T-cell (primary cell): ENCODE measurements around the gene FAR1. TPM values are rescaled to one million over a fixed set of nuclear protein-coding genes. Genes with fewer than 3 reads are reported as not detected.

Experiments used
- ATAC-seq, 4 experiments: fragments of 200-7000 bp in 3 of 4; fragments of 150-1000 bp in 1 of 4; cut with Tn5 transposase; replicated peaks in 1 of 4; 1 replicate in 3 of 4; 2 replicates in 1 of 4; pipeline ENCODE4 v1.10.0; 2021; ENCODE audit warnings: moderate library complexity in 3 of 4, mild to moderate bottlenecking in 2 of 4, moderate number of reproducible peaks in 1 of 4
- CTCF ChIA-PET, 2 donors: fragments of 300-600 bp; sonication (Branson Sonifier 250); formaldehyde crosslinking; loops; one replicate each; lab custom pipeline; 2022; ENCODE audit warnings: antibody characterized with exemption in 2 of 2; lab: Charles Lee
- POLR2A ChIA-PET, 2 donors: fragments of 300-600 bp; sonication (Branson Sonifier 250); formaldehyde crosslinking; loops; one replicate each; lab custom pipeline; 2022; ENCODE audit warnings: antibody characterized with exemption in 2 of 2; lab: Charles Lee
- DNase-seq, 35 experiments: peaks; one replicate each; pipeline versions ENCODE4 v3.0.0 to v3.0.0-alpha.2; 2013 to 2023
- H3K27ac ChIP-seq: one replicate; pipeline ENCODE4 v1.5.1; 2013; ENCODE audit warnings: low read length
- H3K27me3 ChIP-seq, 2 experiments: replicated peaks in 1 of 2; 1 replicate in 1 of 2; 2 replicates in 1 of 2; pipeline versions ENCODE4 v1.6.1 to v1.7.0; 2013; ENCODE audit warnings: low read length in 1 of 2, mixed read lengths in 1 of 2; ENCODE audit not compliant: control insufficient read depth in 2 of 2, insufficient read depth in 2 of 2; ENCODE audit errors: extremely low read depth in 1 of 2
- H3K36me3 ChIP-seq, 2 donors: 1 replicate in 1 of 2; 2 replicates in 1 of 2; pipeline versions ENCODE4 v1.6.1 to v1.7.0; 2013; ENCODE audit warnings: low read length in 1 of 2; ENCODE audit not compliant: control insufficient read depth in 2 of 2, insufficient read depth in 1 of 2; ENCODE audit errors: extremely low read depth in 1 of 2
- H3K4me1 ChIP-seq, 2 experiments: 1 replicate in 1 of 2; 2 replicates in 1 of 2; pipeline versions ENCODE4 v1.6.1 to v1.7.0; 2013; ENCODE audit warnings: low read length in 2 of 2, mixed read lengths in 1 of 2; ENCODE audit not compliant: insufficient read depth in 2 of 2, control insufficient read depth in 1 of 2; ENCODE audit errors: extremely low read depth in 1 of 2
- H3K4me3 ChIP-seq, 2 donors: 1 replicate in 1 of 2; 2 replicates in 1 of 2; pipeline versions ENCODE4 v1.5.1 to v1.7.0; 2013; ENCODE audit warnings: mild to moderate bottlenecking in 2 of 2, low read length in 1 of 2, moderate library complexity in 1 of 2; ENCODE audit not compliant: control insufficient read depth in 1 of 2; ENCODE audit errors: extremely low read depth in 1 of 2
- H3K9me3 ChIP-seq: 2 replicates; pipeline ENCODE4 v1.7.0; 2013
- H3K27ac Mint-ChIP-seq, 2 donors: one replicate each; pipeline ENCODE4 v1.8.0; 2020 to 2021; ENCODE audit warnings: mild to moderate bottlenecking in 2 of 2, mixed read lengths in 2 of 2
- H3K27me3 Mint-ChIP-seq, 2 donors: one replicate each; pipeline ENCODE4 v1.8.0; 2021 to 2022; ENCODE audit warnings: mixed read lengths in 2 of 2
- H3K36me3 Mint-ChIP-seq: one replicate; pipeline ENCODE4 v1.8.0; 2021; ENCODE audit warnings: mixed read lengths
- H3K4me1 Mint-ChIP-seq, 3 donors: one replicate each; pipeline ENCODE4 v1.8.0; 2020 to 2022; ENCODE audit warnings: mixed read lengths in 3 of 3, mild to moderate bottlenecking in 1 of 3
- H3K4me3 Mint-ChIP-seq, 3 donors: one replicate each; pipeline ENCODE4 v1.8.0; 2020 to 2022; ENCODE audit warnings: mild to moderate bottlenecking in 3 of 3, mixed read lengths in 3 of 3, moderate library complexity in 3 of 3
- H3K9me3 Mint-ChIP-seq, 3 donors: one replicate each; pipeline ENCODE4 v1.8.0; 2020 to 2022; ENCODE audit warnings: mixed read lengths in 3 of 3
- WGBS: methylation state at CpG from one replicate; pipeline ENCODE4 v1.1.5; 2013; ENCODE audit warnings: missing lambda C conversion rate; ENCODE audit not compliant: insufficient coverage; 5-methylcytosine and 5-hydroxymethylcytosine counted together
- total RNA-seq, 35 experiments: library from RNA in 6 of 35; stranded (reverse) in 6 of 35; fragments of 120-200 nt in 1 of 35; gene quantifications; one replicate each; pipeline versions ENCODE4 v1.2.1 to v1.2.4 and lab custom pipeline; 2013 to 2026

Gene FAR1
- total RNA-seq, 5 donors from 2014 or later (not counting 1 experiment from before 2014, with no cell fraction given), result 25.2 to 35.2 (median 29.6) TPM

DNA sequence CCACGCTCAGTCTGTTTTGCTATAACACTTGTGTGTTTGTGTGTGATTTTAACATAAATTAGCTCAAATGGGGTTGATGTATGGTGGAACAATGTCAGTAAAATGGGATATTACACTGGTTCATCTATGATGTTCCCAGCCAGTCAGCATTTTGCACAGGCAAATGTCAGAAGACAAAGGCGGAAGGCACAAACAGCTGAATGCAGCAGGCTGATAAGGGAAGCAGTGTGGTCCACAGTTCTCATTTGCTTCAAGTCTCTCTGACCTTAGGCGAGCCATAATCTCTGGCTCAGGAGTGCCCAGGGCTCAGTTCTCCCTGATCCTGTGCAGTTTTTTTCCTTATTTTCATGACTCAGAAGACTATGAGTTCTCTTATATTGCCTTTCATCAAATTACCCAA lies 102.7 kb downstream of the FAR1 start:
- Mint-ChIP-seq H3K9me3 (no peaks in the 10 kb centered on the region), H3K27ac (no peak overlapping the region), H3K36me3 (no peaks in the 10 kb centered on the region), H3K4me3 (no peak overlapping the region), H3K27me3 (peaks cover 3% of the 10 kb centered on the region in 2 donors), H3K4me1 (peaks cover 2 to 6% (median 5%) of the 10 kb centered on the region in 3 donors)
- no peaks in the 10 kb centered on the region for H3K9me3 ChIP-seq
- 79% methylated on average over 3 of the region's 3 CpGs for WGBS
- H3K4me1 ChIP-seq, result no peaks in the 10 kb centered on the region
- no peaks in the 10 kb centered on the region for H3K36me3 ChIP-seq
- H3K27ac ChIP-seq, result no peak overlapping the region
- ATAC-seq, result no peak
- no peak overlapping the region for H3K4me3 ChIP-seq
- ChIA-PET CTCF (interaction anchor here (1.3 to 8.4 kb wide), 5 partner anchors 377 to 482 kb away, joined by 4 to 77 read pairs (median 14); no protein-coding TSS in a partner anchor), POLR2A (no interaction called here)
- H3K27me3 ChIP-seq, result no peaks in the 10 kb centered on the region
- DNase-seq, result no peak

DNA sequence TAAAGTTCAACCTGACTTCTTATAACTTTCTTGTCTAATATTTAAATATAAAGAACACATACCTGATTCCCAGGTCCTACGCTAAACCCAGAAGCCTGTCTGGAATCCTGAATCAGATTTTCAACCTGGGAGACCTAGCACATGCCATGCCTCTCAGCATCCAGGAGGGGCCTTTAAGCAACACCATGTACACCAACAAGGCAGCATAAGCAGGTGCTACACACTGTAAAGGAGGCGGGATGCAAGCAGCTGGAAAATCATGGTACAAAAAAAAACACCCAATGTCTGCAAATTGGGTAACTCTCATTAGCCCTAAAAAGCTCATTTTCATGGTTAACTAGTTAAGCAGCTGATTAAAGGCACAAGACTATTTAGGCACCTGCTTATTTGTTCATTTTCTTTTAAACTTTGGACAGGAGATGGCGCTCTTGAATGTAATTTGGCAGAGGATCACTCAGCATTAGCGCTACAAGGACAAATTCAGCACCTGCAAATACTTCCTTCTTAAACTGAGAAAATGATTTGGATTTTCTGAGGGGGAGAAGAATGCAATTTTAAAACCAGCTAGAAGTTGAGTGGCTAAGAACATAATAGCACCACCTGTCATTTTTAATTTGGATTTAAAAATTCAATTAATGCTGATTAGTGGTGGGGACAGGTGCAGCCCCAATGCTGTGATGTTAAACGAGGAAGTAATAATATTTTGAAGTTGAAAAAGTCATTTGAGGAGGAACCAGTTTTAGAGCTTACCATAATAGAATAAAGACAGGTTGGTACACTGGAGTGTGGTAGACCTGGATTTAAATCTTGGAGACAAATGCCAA lies 104.0 kb downstream of the FAR1 start:
- ChIA-PET POLR2A (no interaction called here), CTCF (interaction anchor here (0.6 to 8.4 kb wide), 30 partner anchors 10 to 1136 kb away, joined by 3 to 77 read pairs (median 4); no protein-coding TSS in a partner anchor)
- H3K4me1 ChIP-seq, result no peaks in the 10 kb centered on the region
- Mint-ChIP-seq H3K9me3 (no peaks in the 10 kb centered on the region), H3K36me3 (no peaks in the 10 kb centered on the region), H3K27me3 (peaks cover 3% of the 10 kb centered on the region in 2 donors), H3K4me3 (no peak overlapping the region), H3K27ac (no peak overlapping the region), H3K4me1 (peaks cover 7 to 11% (median 10%) of the 10 kb centered on the region in 3 donors)
- peak; percentile 69 to 82 (median 72) for ATAC-seq
- 57% methylated on average over 3 of the region's 5 CpGs for WGBS
- DNase-seq, result peak in 21 of 35 experiments; percentile 1 to 87 (median 22)
- H3K27ac ChIP-seq, result no peak overlapping the region
- H3K9me3 ChIP-seq, result no peaks in the 10 kb centered on the region
- no peaks in the 10 kb centered on the region for H3K36me3 ChIP-seq
- no peaks in the 10 kb centered on the region for H3K27me3 ChIP-seq
- H3K4me3 ChIP-seq, result no peak overlapping the region

DNA sequence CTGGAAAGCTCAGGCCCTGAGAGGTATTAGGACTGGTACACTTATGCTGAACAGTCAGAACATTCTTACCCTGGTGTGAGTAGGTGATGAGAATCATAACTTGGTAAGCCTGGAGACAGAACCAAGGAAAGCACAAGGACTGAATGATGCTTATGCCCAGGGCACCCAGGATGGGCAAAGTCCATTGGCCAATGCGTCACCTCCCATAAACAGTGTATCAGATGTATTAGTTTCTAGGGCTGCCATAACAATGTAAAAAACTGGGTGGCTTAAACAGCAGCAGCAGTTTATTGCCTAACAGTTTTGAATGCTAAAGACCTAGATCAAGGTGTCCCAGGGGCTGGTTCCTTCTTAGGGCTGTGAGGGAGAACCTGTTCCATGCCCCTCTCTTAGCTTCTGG lies 107.0 kb downstream of the FAR1 start:
- POLR2A ChIA-PET, result no interaction called here
- CTCF ChIA-PET, result interaction anchor here (0.5 to 8.4 kb wide), 10 partner anchors 33 to 475 kb away, joined by 3 to 77 read pairs (median 6); no protein-coding TSS in a partner anchor
- peaks cover 7 to 11% (median 10%) of the 10 kb centered on the region in 3 donors for H3K4me1 Mint-ChIP-seq

DNA sequence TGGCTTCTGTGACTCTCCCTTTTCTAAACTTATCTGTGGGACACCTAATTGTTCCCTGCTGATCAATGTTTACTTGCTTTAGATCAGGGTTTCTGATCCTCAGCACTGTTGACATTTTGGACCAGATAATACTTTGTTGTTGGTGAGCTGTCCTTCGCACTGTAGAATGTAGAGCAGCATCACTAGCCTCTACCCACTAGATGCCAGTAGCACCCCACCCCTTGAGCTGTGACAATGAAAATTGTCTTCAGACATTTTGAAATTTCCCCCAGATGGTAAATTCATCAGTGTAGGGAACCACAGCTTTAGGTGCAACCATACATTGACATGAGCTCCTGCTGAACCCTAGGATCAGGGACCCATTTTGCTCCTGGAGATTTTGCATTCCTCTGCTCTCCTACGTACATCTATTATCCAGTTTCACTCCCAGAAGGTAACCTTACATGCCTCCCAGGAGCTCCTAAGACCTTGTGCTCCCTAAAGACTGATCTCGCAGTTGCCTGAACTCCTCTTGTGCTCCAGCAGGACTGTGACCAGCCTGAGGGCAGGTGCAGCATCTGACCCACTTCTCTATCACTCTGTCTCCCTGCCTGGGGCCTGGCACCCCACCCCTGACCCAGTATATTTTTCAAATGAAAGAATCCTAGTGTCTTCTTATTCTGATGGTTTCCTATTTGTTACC lies 107.8 kb downstream of the FAR1 start:
- WGBS, result 92% methylated on average over 2 of the region's 3 CpGs
- ChIA-PET CTCF (interaction anchor here (0.5 to 8.4 kb wide), 13 partner anchors 34 to 679 kb away, joined by 3 to 77 read pairs (median 7); no protein-coding TSS in a partner anchor), POLR2A (interaction anchor here in 1 of 2 donors (0.6 kb wide), 1 partner anchor 802 kb away, joined by 4 read pairs; no protein-coding TSS in a partner anchor)
- Mint-ChIP-seq H3K4me3 (no peak overlapping the region), H3K36me3 (no peaks in the 10 kb centered on the region), H3K27ac (peak overlapping the region in 1 of 2 donors; percentile 65), H3K4me1 (peaks cover 7 to 11% (median 10%) of the 10 kb centered on the region in 3 donors), H3K9me3 (no peaks in the 10 kb centered on the region), H3K27me3 (peaks cover 0 to 3% of the 10 kb centered on the region in 2 donors)
- no peak overlapping the region for H3K4me3 ChIP-seq
- no peaks in the 10 kb centered on the region for H3K27me3 ChIP-seq
- H3K36me3 ChIP-seq, result no peaks in the 10 kb centered on the region
- DNase-seq (peak in 34 of 35 experiments; percentile 8 to 65 (median 38)), ATAC-seq (peak; percentile 74 to 83 (median 80))
- no peaks in the 10 kb centered on the region for H3K9me3 ChIP-seq
- H3K4me1 ChIP-seq, result no peaks in the 10 kb centered on the region
- no peak overlapping the region for H3K27ac ChIP-seq

More for the DNA sequence above, 107.0 kb downstream of the FAR1 start:
- H3K36me3 Mint-ChIP-seq, result no peaks in the 10 kb centered on the region
- no peaks in the 10 kb centered on the region for H3K9me3 Mint-ChIP-seq
- Histone ChIP-seq H3K36me3 (no peaks in the 10 kb centered on the region), H3K9me3 (no peaks in the 10 kb centered on the region), H3K4me3 (no peak overlapping the region), H3K4me1 (no peaks in the 10 kb centered on the region), H3K27me3 (no peaks in the 10 kb centered on the region), H3K27ac (no peak overlapping the region)
- no peak overlapping the region for H3K27ac Mint-ChIP-seq
- WGBS, result no CpG with 5 or more reads among the region's 1 CpG
- ATAC-seq (no peak), DNase-seq (no peak)
- H3K27me3 Mint-ChIP-seq, result peaks cover 3% of the 10 kb centered on the region in 2 donors
- no peak overlapping the region for H3K4me3 Mint-ChIP-seq

DNA sequence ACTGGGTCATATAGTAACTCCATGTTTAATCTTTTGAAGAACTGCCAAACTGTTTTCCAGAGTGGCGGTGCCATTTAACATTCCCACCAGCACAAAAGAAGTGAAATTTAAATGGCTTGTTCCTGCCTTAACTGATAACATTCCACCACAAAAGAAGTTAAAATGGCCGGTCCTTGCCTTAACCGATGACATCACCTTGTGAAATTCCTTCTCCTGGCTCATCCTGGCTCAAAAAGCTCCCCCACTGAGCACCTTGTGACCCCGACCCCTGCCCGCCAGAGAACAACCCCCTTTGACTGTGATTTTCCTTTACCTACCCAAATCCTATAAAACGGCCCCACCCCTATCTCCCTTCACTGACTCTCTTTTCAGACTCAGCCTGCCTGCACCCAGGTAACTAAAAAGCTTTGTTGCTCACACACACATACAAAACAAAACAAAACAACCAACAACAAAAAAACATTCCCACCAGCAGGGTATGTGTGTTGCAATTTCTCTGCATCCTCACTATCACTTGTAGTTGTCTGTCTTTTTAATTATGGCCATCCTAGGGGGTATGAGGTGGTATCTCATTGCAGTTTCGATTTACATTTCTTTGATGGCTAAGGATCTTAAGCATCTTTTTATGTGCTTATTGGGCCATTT lies 109.0 kb downstream of the FAR1 start:
- Mint-ChIP-seq H3K4me3 (no peak overlapping the region), H3K36me3 (no peaks in the 10 kb centered on the region), H3K4me1 (peaks cover 7 to 12% (median 10%) of the 10 kb centered on the region in 3 donors), H3K27ac (no peak overlapping the region), H3K9me3 (no peaks in the 10 kb centered on the region), H3K27me3 (peaks cover 0 to 3% of the 10 kb centered on the region in 2 donors)
- ATAC-seq (no peak), DNase-seq (no peak)
- no peaks in the 10 kb centered on the region for H3K9me3 ChIP-seq
- 75% methylated on average over 5 of the region's 7 CpGs for WGBS
- H3K27me3 ChIP-seq, result no peaks in the 10 kb centered on the region
- H3K4me1 ChIP-seq, result no peaks in the 10 kb centered on the region
- no peaks in the 10 kb centered on the region for H3K36me3 ChIP-seq
- ChIA-PET CTCF (interaction anchor here (0.6 to 8.4 kb wide), 11 partner anchors 60 to 829 kb away, joined by 3 to 77 read pairs (median 4); no protein-coding TSS in a partner anchor), POLR2A (interaction anchor here in 1 of 2 donors (0.6 kb wide), 1 partner anchor 480 kb away, joined by 3 read pairs; no protein-coding TSS in a partner anchor)
- no peak overlapping the region for H3K4me3 ChIP-seq
- H3K27ac ChIP-seq, result no peak overlapping the region
